ENCODE data around the gene HRNR.
"Not testable (repeated sequence)": the region's sequence is repeated elsewhere in the genome, so short reads cannot be mapped to it uniquely, and the experiment has no call there.

The HRNR gene

DNA sequence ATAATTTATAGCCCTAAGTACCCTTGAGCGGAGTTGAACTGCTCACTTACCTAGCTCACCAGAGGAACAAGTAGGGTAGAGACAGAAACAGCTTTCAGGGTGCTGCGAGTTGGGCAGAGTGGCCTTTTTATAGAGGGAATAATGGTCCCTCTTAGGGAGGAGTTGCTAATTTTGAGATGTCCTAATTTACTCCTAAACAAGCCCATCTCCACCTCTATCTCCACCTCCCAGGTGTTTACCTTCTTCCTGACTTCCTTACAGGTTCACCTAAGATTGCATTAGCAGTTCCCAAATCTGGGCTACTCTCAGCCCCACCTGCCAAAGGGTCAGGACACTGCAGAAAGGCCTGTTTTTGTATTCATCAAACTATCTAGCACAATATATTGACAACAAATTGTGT lies at the start of gene HRNR:
HRNR (minus strand) TSS at position 101 of the 400 bp plus-strand sequence. CDS start 940 bp downstream, outside the sequence.
- no peak for DNase-seq (ENCODE audit: low read depth)
- no peak for TF ChIP-seq CTCF (IDR thresholded peaks at IDR 0.05; ENCODE audit: low read depth, low read length, missing control alignments)
- H3K4me3 ChIP-seq (ENCODE audit: low read depth, low read length), result no peak within 1 kb of the TSS

- not testable (repeated sequence) for H3K4me3 ChIP-seq (ENCODE audit: low read depth, low read length); DNase-seq (ENCODE audit: low read depth)
Measured at GRCh38 chr1:152256394-152256793, 32.4 kb upstream of the HRNR start.

DNA sequence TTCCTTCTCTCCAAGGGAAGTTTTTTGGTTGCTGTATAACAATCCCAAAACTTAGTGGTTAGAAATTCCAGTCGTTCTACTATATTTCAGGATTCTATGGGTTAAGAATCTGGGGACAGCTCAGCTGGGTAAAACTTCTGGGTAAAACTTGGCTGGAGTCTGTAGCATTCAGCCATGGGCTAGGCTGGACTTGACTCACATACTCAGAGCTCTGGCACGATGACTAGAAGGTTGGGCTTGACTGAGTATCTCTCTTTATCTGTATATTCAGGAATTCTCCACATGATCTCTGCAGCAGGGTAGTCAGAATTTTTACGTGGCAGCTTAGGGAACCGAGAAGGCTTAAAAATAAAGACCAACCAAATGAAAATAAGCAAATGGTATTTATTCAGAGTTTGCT lies 28.2 kb upstream of the HRNR start:
- H3K4me3 ChIP-seq (ENCODE audit: low read depth, low read length), result no peak overlapping the region
- DNase-seq (ENCODE audit: low read depth), result no peak
- TF ChIP-seq CTCF (IDR thresholded peaks at IDR 0.05; ENCODE audit: low read depth, low read length, missing control alignments), result no peak

DNA sequence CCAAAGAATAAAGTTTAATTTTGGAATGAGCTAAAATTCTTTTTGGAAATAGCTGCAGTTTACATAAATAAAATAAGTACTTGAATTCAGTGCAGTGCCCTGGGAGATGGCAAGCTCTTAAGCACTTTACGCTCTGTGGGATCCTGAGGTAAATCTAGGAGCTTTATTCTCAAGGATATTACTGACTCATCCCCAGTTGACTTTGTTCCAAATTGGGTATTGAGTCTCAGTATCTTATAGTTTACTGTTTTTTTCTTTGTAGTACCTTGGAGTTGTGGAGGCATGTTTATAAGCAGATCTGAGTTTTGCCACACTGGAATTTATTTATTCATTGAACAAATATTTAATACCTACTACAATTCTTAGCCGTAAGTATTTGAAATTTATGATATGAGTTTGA lies 27.4 kb upstream of the HRNR start:
- no peak overlapping the region for H3K4me3 ChIP-seq (ENCODE audit: low read depth, low read length)
- TF ChIP-seq CTCF (IDR thresholded peaks at IDR 0.05; ENCODE audit: low read depth, low read length, missing control alignments), result no peak
- DNase-seq (ENCODE audit: low read depth), result no peak

DNA sequence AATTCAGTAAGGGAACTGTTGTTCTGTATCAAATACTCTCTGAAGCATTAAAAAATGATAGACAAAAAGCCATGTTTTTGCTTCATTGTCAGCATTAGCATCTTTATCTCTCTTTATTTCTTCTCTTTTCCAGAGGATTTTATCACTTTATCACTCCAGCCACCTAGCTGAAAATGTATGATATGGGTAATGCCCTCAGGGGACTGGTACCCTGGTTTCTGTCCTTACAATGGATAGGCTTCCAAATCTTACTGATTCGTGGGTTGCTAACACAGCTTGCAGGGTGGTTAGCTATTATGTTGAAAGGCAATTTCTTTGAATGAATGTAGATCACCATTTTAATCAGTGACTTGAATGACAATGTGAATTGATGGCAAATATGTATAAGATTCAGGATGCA lies 23.3 kb upstream of the HRNR start:
- no peak overlapping the region for H3K4me3 ChIP-seq (ENCODE audit: low read depth, low read length)
- no peak for DNase-seq (ENCODE audit: low read depth)
- no peak for TF ChIP-seq CTCF (IDR thresholded peaks at IDR 0.05; ENCODE audit: low read depth, low read length, missing control alignments)

- TF ChIP-seq CTCF (IDR thresholded peaks at IDR 0.05; ENCODE audit: low read depth, low read length, missing control alignments), result no peak
- DNase-seq (ENCODE audit: low read depth), result no peak
- no peak overlapping the region for H3K4me3 ChIP-seq (ENCODE audit: low read depth, low read length)
Measured at GRCh38 chr1:152244576-152245273, 20.7 kb upstream of the HRNR start.

DNA sequence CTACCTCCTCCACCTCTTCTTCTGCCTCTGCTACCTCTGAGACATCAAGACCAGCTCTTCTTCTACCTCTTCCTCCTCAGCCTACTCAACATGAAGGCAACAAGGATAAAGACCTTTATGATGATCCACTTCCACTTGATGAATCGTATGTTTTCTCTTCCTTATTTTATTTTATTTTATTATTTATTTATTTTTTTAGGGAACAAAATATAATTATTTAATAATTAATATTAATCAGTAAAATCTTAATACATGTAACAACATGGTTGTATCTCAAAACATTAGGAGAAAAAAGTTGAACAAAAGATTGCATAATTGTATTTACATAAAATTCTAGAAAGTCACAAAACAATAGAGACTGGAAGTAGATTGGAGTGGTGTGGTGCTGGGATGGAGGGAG lies 13.1 kb upstream of the HRNR start:
- DNase-seq (ENCODE audit: low read depth), result no peak
- H3K4me3 ChIP-seq (ENCODE audit: low read depth, low read length), result no peak overlapping the region
- TF ChIP-seq CTCF (IDR thresholded peaks at IDR 0.05; ENCODE audit: low read depth, low read length, missing control alignments), result no peak
